ENCODE results near the gene BAK1. TPM values are rescaled to one million over a fixed set of nuclear protein-coding genes. Genes with fewer than 3 reads are reported as not detected.

The BAK1 gene
- total and polyA plus RNA-seq, 2 of the 13 experiments (the other 11 are each of a cell fraction or from before 2014, with no cell fraction given), result 15.0 to 23.8 TPM

DNA sequence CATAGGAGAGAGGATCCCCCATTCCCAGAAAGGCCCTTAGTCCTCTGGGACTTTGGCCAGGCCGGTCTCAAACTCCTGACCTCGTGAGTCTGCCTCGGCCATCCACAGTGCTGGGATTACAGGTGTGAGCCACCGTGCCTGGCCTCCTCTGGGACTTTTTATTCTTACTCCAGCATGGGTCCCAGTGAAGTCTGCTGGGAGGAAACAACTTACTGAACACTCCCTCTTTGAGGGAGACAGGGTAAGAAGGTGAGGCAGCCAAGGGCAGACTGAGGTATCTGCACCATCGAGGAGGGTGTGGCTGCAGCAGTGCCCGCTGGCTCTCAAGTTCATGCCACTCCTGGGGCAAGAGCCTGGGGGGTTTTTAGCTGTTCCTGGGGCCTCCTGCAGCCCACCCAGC is 2.4 kb downstream of the BAK1 start:
- DNase-seq (ENCODE audit: low spot score) (no peak), FAIRE-seq (no peak), ATAC-seq (no peak)
- no peak overlapping the region for H3K4me3 ChIP-seq (replicated peaks in 1 of 3; ENCODE audit: insufficient read depth in 1 of 3, low read depth in 2 of 3, low read length in 3 of 3)
- intact Hi-C loops (cut with micrococcal nuclease; ENCODE audit: unreplicated experiment) (no loop called here), in situ Hi-C loops (cut with HindIII; ENCODE audit: extremely low pct_ligation_motif_present, low pct_unique_long_range_greater_than_20kb) (no loop called here)
- no peaks in the 10 kb centered on the region for H4K20me1 ChIP-seq (ENCODE audit: insufficient read depth, low read length)
- peaks cover 23 to 28% of the 10 kb centered on the region in 2 experiments; a peak in 4 of 5 replicates for H3K36me3 ChIP-seq (replicated peaks in 1 of 2; ENCODE audit: control insufficient read depth in 1 of 2, insufficient read depth in 2 of 2, low read length in 2 of 2)
- H3K79me2 ChIP-seq (ENCODE audit: insufficient read depth, low read length), result peaks cover 9% of the 10 kb centered on the region
- WGBS (ENCODE audit: low lambda C conversion rate), result 88% methylated on average over 3 of the region's 6 CpGs
- no peak overlapping the region for H3K4me2 ChIP-seq (ENCODE audit: low read depth, low read length)
- CTCF ChIA-PET (ENCODE audit: low intra/inter-chr PET ratio, low total read pairs), result no interaction called here
- H3K4me1 ChIP-seq (ENCODE audit: insufficient read depth, low read length), result peaks cover 24% of the 10 kb centered on the region
- H3K27ac ChIP-seq (ENCODE audit: extremely low read length, insufficient read depth, low read length), result no peak overlapping the region
- BruUV-seq (replicated peaks), result no TSS peak
- H3K27me3 ChIP-seq (ENCODE audit: control insufficient read depth in 1 of 2, insufficient read depth in 2 of 2, low read length in 2 of 2), result no peaks in the 10 kb centered on the region
- POLR2A ChIA-PET, result no interaction called here
- no peaks in the 10 kb centered on the region for H3K9me3 ChIP-seq (ENCODE audit: low read length)
- no peak for TF ChIP-seq ZNF772 (CRISPR knock-in tag; IDR thresholded peaks at IDR 0.05)
- TF ChIP-seq, protein P1, sequence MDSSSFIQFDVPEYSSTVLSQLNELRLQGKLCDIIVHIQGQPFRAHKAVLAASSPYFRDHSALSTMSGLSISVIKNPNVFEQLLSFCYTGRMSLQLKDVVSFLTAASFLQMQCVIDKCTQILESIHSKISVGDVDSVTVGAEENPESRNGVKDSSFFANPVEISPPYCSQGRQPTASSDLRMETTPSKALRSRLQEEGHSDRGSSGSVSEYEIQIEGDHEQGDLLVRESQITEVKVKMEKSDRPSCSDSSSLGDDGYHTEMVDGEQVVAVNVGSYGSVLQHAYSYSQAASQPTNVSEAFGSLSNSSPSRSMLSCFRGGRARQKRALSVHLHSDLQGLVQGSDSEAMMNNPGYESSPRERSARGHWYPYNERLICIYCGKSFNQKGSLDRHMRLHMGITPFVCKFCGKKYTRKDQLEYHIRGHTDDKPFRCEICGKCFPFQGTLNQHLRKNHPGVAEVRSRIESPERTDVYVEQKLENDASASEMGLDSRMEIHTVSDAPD (CRISPR knock-in tag; IDR thresholded peaks at IDR 0.05), result no peak
- no peak for TF ChIP-seq PAWR (CRISPR knock-in tag; IDR thresholded peaks at IDR 0.05; ENCODE audit: borderline replicate concordance)
- TF ChIP-seq, protein P2, sequence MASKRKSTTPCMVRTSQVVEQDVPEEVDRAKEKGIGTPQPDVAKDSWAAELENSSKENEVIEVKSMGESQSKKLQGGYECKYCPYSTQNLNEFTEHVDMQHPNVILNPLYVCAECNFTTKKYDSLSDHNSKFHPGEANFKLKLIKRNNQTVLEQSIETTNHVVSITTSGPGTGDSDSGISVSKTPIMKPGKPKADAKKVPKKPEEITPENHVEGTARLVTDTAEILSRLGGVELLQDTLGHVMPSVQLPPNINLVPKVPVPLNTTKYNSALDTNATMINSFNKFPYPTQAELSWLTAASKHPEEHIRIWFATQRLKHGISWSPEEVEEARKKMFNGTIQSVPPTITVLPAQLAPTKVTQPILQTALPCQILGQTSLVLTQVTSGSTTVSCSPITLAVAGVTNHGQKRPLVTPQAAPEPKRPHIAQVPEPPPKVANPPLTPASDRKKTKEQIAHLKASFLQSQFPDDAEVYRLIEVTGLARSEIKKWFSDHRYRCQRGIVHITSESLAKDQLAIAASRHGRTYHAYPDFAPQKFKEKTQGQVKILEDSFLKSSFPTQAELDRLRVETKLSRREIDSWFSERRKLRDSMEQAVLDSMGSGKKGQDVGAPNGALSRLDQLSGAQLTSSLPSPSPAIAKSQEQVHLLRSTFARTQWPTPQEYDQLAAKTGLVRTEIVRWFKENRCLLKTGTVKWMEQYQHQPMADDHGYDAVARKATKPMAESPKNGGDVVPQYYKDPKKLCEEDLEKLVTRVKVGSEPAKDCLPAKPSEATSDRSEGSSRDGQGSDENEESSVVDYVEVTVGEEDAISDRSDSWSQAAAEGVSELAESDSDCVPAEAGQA (IDR thresholded peaks at IDR 0.05; ENCODE audit: low read depth), result no peak
- TF ChIP-seq, protein P2 (CRISPR knock-in tag; IDR thresholded peaks at IDR 0.05; ENCODE audit: borderline replicate concordance), result no peak
- TF ChIP-seq ZBTB38 (CRISPR knock-in tag; IDR thresholded peaks at IDR 0.05), result no peak
- TF ChIP-seq, protein P3, sequence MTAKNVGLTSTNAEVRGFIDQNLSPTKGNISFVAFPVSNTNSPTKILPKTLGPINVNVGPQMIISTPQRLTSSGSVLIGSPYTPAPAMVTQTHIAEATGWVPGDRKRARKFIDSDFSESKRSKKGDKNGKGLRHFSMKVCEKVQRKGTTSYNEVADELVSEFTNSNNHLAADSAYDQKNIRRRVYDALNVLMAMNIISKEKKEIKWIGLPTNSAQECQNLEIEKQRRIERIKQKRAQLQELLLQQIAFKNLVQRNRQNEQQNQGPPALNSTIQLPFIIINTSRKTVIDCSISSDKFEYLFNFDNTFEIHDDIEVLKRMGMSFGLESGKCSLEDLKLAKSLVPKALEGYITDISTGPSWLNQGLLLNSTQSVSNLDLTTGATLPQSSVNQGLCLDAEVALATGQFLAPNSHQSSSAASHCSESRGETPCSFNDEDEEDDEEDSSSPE (CRISPR knock-in tag; IDR thresholded peaks at IDR 0.05), result no peak
- TF ChIP-seq, protein P4, sequence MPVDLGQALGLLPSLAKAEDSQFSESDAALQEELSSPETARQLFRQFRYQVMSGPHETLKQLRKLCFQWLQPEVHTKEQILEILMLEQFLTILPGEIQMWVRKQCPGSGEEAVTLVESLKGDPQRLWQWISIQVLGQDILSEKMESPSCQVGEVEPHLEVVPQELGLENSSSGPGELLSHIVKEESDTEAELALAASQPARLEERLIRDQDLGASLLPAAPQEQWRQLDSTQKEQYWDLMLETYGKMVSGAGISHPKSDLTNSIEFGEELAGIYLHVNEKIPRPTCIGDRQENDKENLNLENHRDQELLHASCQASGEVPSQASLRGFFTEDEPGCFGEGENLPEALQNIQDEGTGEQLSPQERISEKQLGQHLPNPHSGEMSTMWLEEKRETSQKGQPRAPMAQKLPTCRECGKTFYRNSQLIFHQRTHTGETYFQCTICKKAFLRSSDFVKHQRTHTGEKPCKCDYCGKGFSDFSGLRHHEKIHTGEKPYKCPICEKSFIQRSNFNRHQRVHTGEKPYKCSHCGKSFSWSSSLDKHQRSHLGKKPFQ (CRISPR knock-in tag; IDR thresholded peaks at IDR 0.05; ENCODE audit: insufficient replicate concordance), result no peak
- H3K9ac ChIP-seq (ENCODE audit: insufficient read depth, low read depth, low read length), result peak overlapping the region; percentile 47; the same call in 1 of the 2 replicates
- no peak overlapping the region for H2AFZ ChIP-seq (ENCODE audit: low read length)

Data from HepG2 (cell line).